ENCODE data around the gene SLC6A4.

- no peak for TF ChIP-seq CTCF (conservative IDR thresholded peaks at IDR 0.05)
- no peak for TF ChIP-seq ZFX (IDR thresholded peaks at IDR 0.05)
Measured at GRCh38 chr17:30186761-30187160, 48.7 kb downstream of the SLC6A4 start.

All from C4-2B (cell line).